HG02798 (cell line): ENCODE results near the gene EXOC7.
"Not testable (repeated sequence)": the region's sequence is repeated elsewhere in the genome, so short reads cannot be mapped to it uniquely, and the experiment has no call there.

Experiments
- ATAC-seq: cut with Tn5 transposase; IDR thresholded peaks from one replicate; pipeline ENCODE4 v1.9.1; 2021; ENCODE audit warnings: mild to moderate bottlenecking; ENCODE audit not compliant: unreplicated experiment, poor library complexity

The EXOC7 gene

DNA sequence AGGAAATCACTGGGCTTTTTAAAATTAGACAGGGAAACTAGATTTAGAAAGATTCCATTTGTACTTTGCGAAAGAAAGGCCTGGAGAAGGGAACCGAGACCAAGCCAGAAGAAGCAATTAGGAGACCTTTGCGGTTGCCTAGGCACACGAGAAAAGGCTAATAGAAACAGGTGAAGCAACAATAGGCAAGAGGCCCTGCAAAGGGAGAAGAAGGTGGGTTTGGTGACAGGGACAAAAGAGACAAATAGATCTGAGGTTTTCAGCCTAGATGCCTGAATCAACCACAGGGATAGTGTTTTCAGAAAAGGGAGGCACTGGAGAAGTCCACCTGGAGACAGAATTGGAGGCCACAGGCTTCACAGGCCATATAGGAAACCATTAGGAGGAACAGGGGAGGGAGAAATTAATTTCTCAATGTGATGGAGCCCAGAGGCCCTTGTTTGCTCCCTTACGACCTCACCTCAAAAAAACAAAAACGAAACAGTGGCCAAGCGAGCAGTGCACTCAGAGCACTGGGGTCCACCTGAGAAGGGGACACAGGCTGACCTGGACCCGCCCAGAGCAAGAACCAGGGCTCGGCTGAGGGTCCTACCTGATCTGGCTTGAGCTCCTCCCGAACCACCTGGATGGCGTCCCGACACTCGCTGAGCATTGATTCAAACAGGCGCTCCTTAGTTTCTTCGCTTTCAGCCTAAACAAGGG is 53.6 kb downstream of the EXOC7 start:
- no peak for ATAC-seq

DNA sequence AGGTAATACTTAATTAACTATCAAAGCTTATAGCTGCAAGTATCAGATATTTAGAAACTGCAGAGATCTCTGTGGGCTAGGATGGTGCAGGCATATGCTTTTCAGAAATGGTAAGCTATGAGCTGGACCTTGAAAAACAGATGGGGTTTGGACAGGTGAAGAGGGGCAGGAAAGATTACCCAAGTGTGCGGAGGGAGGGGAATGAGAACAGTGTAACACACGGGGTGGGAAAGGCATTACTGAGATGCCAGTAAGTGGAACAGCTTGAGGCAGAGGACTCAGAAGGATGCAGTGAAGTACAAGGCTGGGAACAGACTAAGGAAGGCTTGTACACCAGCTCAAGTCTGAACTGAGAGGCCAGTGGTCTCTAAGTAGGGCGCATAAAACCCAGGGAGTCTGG is 54.3 kb downstream of the EXOC7 start:
- no peak for ATAC-seq

GRCh38 chr17:76048711-76049110 is 54.9 kb downstream of the EXOC7 start:
- ATAC-seq = no peak

- no peak for ATAC-seq
Observed at GRCh38 chr17:76048025-76048605, 55.5 kb downstream of the EXOC7 start.

DNA sequence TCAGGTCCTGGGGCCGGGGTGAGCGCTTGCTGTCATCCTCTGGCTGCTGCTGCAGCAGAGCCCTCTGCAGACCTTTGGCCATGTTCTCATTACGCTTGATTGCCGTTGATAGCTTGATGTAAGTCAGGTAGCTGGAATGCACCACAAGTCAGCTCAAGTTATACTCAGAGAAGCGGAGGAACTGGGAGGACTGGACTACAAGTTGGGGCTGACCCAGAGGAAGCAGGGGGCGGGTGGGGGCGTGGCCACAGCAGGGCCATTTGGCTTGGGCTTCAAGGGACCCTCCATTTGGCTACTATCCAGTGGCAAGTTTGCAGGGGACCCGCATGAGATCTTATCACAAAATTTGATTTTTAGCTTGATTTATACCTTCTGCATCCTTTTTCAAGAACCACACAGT is 57.5 kb downstream of the EXOC7 start:
- no peak for ATAC-seq

DNA sequence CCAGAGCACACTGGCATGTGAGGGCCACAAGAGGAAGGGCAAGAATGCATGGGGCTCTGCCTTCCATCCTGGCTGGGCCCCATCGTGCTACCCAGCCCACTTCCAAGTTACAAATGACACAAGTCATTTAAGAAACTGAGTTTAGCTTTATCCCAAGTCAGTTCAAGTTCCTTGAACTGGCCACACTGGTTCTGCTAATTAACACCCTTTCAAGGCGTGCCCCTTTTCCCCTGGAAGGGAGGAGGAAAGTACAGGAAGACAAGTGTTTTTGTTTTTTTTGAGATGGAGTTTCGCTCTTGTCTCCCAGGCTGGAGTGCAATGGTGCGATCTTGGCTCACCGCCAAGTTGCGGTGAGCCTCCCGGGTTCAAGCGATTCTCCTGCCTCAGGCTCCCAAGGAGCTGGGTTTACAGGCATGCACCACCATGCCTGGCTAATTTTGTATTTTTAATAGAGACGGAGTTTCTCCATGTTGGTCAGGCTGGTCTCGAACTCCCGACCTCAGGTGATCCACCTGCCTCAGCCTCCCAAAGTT is 59.0 kb downstream of the EXOC7 start:
- not testable (repeated sequence) for ATAC-seq

DNA sequence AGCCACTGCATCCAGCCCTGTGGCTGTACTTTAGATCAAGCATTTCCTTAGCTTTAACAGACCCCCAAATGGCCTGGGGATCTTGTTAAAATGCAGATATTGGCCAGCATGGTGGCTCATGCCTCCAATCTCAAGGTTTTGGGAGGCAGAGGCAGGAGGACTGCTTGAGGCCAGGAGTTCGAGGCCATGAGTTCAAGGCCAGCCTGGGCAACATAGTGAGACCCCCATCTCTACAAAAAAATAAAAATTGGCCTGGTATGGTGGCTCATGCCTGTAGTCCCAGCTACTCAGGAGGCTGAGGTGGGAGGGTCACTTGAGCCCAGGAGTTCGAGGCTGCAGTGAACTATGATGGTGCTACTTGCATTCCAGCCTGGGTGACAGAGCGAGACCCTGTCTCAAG is 60.7 kb downstream of the EXOC7 start:
- not testable (repeated sequence) for ATAC-seq

DNA sequence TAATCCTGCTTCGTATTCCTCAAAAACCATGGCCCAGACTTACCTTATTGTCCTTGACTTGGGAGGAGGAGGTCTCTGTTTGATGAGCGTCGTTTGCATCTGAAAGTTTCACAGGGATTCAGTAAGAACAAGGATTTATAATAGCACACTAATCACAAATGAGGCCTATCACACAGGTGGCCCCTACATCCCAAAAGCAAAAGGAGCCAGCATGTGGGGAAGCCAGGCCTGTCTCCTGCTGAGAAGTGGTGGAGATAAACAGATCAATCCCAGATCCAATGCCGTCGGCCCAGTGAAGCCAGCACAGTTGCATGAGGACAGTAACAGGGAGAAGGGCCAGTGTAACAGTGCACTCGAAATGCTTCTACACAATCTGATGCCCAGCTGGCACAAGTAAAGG is 63.2 kb downstream of the EXOC7 start:
- ATAC-seq = no peak

GRCh38 chr17:76039121-76039520 is 64.5 kb downstream of the EXOC7 start:
- ATAC-seq = no peak

GRCh38 chr17:76038050-76038449 is 65.5 kb downstream of the EXOC7 start:
- no peak for ATAC-seq

DNA sequence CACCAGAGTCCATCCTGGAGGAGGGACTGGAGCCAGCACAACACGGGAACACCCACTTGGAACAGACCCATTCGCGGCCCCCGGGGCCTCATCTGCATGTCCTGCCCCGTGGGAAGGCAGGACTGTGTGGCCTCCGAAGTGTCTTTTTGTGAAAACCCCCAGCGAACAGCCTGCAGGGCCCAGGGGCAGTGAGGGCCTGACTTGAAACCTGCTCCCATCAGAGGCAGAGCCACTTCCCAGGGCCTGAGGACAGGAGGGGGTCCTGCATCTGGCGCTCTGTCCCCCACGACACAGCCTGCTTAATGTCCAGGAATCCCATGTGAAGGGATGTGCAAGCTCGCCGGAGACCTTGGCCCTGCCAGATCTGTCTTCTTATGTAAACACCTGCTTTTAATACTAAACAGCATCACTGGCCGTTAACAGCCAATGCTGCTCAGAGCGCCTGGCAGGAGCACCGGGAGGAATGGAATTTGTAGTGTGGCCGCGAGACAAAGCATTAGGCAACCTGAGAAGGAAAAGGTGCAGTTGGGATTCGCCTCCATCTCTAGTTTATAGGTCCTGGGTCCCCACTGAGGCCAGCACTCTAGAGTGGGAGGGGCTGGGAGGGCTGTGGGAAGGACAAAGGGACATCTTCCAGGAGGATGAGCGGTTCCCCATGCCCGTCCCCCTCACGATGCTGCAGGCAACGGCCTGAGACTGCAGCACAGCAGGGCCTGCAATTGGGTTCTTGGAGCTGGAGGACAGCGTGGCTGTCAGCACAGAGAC is 66.9 kb downstream of the EXOC7 start:
- ATAC-seq = no peak

DNA sequence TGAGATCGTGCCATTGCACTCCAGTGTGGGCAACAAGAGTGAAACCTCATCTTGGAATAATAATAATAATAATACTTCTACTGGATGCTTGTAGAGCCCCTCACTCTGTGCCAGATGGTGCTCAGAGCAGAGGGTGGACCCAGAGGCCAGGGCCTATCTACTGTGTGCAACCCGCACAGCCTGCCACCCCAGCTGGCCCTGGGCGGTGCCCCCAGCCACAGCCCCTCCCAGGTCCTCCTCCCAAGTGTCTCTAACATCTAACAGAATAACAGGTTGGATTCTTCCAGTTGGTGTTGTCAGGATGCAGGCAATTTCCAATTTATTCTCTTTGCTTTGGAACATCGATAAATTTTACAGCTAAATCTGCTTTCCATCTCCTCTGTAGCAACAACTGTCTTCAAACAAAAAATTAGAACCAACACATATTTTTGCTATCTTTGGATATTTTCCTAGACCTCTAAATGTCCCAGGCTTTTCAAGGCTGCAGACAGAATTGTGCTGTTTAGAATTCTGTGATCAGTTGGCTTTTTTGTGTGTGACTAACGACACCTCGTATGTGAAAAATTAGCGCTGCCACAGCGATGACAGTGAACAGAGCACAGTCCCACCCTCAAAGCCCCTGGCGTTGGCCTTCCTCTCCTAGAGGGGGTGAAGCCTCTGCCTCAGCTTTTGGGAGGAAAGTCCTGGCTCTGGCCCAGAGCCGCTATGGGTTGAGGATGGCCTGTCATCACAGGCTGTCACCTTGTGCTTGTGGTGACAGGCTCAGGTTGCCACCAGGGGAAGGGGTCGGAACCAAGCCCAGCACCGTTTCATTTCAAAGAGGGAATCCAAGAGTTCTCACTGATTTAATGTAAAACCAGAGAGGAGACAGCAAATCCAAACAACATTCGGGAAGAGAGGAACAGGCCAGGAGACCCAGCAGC is 68.9 kb downstream of the EXOC7 start:
- no peak for ATAC-seq

DNA sequence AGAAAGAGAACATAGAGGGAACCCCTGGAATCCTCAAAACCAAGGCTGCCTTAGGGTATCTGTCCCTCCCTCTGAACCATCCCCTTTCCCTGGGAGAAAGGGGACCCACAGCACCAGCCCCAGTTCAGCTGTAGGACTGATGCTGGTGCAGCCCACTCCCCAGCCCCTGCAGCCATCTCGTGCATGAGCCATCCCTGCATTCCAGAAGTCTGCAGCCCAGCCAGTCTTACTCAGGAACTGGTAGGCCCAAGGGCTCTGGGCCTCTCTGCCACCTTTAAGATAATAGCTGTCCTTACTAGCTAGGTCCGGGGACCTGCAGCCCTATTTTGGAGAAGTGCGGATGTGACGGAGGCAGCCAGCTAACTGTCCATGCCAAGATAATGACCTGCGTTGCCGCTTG is 70.4 kb downstream of the EXOC7 start:
- ATAC-seq = no peak

DNA sequence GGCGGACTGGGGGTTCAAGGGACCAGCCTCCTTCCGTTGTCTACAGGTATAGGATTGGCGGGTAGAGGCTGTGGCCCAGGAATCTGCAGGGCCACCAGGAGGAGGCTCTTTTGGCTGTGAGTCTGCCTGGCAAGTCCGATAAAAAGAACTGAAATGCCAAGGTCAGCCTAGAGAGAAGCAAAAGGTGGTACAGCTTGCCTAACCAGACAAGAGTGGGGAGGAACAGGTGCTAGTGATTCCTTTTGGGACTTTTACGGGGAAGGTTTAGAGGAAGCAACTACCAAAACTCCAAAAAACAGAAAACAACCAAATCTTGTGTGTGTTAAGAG is 70.8 kb downstream of the EXOC7 start:
- ATAC-seq = no peak

GRCh38 chr17:76032073-76032779 is 71.4 kb downstream of the EXOC7 start:
- no peak for ATAC-seq
